Osteoblast (primary cell): ENCODE results near the gene NEU2. TPM values are rescaled to one million over a fixed set of nuclear protein-coding genes. Genes with fewer than 3 reads are reported as not detected.
"Not testable (repeated sequence)": the region's sequence is repeated elsewhere in the genome, so short reads cannot be mapped to it uniquely, and the experiment has no call there.

Experiments
- DNase-seq: peaks from one replicate; pipeline ENCODE4 v3.0.0; 2011; ENCODE audit warnings: low spot score, mixed read lengths; ENCODE audit not compliant: insufficient read length; ENCODE audit errors: missing footprints
- H2AFZ ChIP-seq: 2 replicates; pipeline ENCODE4 v1.6.0; 2011; ENCODE audit warnings: mild to moderate bottlenecking, low read length
- H3K27ac ChIP-seq: 2 replicates; pipeline ENCODE4 v1.5.1; 2011; ENCODE audit warnings: mild to moderate bottlenecking, low read depth, low read length, moderate library complexity
- H3K27me3 ChIP-seq: 2 replicates; pipeline ENCODE4 v1.6.0; 2012; ENCODE audit warnings: mild to moderate bottlenecking, control low read depth, inconsistent platforms, low read length, moderate library complexity; ENCODE audit not compliant: insufficient read depth
- H3K36me3 ChIP-seq: 2 replicates; pipeline ENCODE4 v1.5.1; 2011; ENCODE audit warnings: mild to moderate bottlenecking, low read length, control low read depth, moderate library complexity; ENCODE audit not compliant: insufficient read depth
- H3K4me1 ChIP-seq: 2 replicates; pipeline ENCODE4 v1.5.1; 2011; ENCODE audit warnings: mild to moderate bottlenecking, low read length, control low read depth, moderate library complexity; ENCODE audit not compliant: insufficient read depth
- H3K4me2 ChIP-seq: 2 replicates; pipeline ENCODE4 v1.6.0; 2011; ENCODE audit warnings: mild to moderate bottlenecking, low read length; ENCODE audit not compliant: insufficient read depth
- H3K4me3 ChIP-seq: fragments of 200-600 bp; sonication (generic); 3 replicates; pipeline ENCODE4 v1.5.1; 2012; ENCODE audit warnings: mild to moderate bottlenecking, low read length, inconsistent platforms; ENCODE audit not compliant: insufficient read depth
- H3K79me2 ChIP-seq: 2 replicates; pipeline ENCODE4 v1.6.0; 2012; ENCODE audit warnings: mild to moderate bottlenecking, low read length, control low read depth, inconsistent platforms; ENCODE audit not compliant: insufficient read depth
- H3K9me3 ChIP-seq: 2 replicates; pipeline ENCODE4 v1.5.1; 2011; ENCODE audit warnings: low read depth, low read length, control low read depth
- H4K20me1 ChIP-seq: 2 replicates; pipeline ENCODE4 v1.6.0; 2012; ENCODE audit warnings: mild to moderate bottlenecking, low read length, control low read depth; ENCODE audit not compliant: insufficient read depth
- CTCF ChIP-seq: IDR thresholded peaks from 2 replicates; pipeline ENCODE4 v1.5.1; 2011; ENCODE audit warnings: mild to moderate bottlenecking, low read depth, low read length, moderate library complexity; ENCODE audit errors: extremely low read depth
- total RNA-seq: library from RNA; depleted of rRNA; stranded (reverse); fragments of >200 nt; gene quantifications from 2 replicates; pipeline ENCODE4 v1.2.3, GENCODE V29; 2012

Gene NEU2
- total RNA-seq, 1 donor = not detected

- Histone ChIP-seq H3K79me2 (no peaks in the 10 kb centered on the region), H3K36me3 (no peaks in the 10 kb centered on the region), H3K27me3 (peaks cover under 1% of the 10 kb centered on the region), H3K4me1 (peaks cover 3% of the 10 kb centered on the region), H2AFZ (no peak overlapping the region), H3K4me3 (no peak overlapping the region), H3K9me3 (no peaks in the 10 kb centered on the region), H3K4me2 (no peak overlapping the region), H4K20me1 (no peaks in the 10 kb centered on the region), H3K27ac (no peak overlapping the region)
- no peak for TF ChIP-seq CTCF
- DNase-seq = peak; percentile 80
These were observed 16.8 kb downstream of the NEU2 start for GRCh38 chr2:233049194-233049761.

DNA sequence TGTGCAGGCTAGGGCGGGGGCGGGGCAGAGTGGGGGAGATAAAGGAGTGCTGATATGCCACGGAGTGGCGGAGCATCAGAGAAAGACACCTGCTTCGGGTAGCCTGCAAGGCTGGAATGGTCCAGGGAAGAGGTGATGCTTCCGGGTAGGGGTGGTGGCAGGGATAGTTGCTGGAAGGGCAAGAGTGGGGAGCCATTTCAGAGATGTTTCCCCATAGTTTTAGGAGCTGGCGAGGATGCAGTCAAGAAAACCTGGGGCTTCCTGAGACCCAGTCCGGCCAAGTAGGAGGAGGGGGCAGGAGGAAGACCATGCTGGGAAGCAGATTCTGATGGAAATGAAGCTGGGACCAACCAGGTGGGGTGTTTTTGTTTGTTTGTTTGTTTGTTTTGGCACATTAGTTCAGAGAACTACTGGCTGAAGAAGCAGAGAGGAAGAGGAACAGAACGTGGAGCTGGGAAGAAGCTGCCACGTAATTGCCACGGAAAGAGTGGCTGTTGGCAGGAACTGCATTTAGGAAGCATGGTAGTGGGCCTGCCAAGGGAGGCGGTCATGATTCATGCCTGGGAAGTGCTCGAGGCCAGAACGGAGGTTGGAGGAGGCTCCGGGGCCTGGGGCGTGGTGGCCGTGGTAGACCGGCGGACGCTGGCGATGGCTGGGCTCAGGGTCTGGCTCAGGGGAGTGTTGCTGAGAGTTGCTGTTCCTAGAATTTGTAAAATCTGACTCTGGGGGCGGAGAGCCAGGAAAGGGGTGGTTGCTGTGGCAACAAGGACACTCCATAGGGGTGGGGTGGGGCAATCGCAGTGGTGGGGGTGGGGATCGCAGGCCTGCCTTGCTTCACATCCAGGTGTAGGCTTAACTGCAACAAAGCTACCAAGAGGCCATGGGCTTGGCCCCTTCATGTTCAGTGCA is 19.0 kb downstream of the NEU2 start:
- Histone ChIP-seq H3K4me2 (peak overlapping the region; percentile 24), H3K36me3 (no peaks in the 10 kb centered on the region), H3K79me2 (no peaks in the 10 kb centered on the region), H3K27me3 (peaks cover 3% of the 10 kb centered on the region), H3K4me1 (peaks cover 7% of the 10 kb centered on the region), H3K27ac (no peak overlapping the region), H2AFZ (peak overlapping the region; percentile 4), H4K20me1 (no peaks in the 10 kb centered on the region), H3K4me3 (no peak overlapping the region), H3K9me3 (no peaks in the 10 kb centered on the region)
- TF ChIP-seq CTCF = no peak
- peak; percentile 81 for DNase-seq

GRCh38 chr2:233052517-233052916 is 20.0 kb downstream of the NEU2 start:
- H3K36me3 ChIP-seq, H3K9me3 ChIP-seq, H4K20me1 ChIP-seq: not testable (repeated sequence)

GRCh38 chr2:233053928-233054784 is 21.7 kb downstream of the NEU2 start:
- peak; percentile 90 for TF ChIP-seq CTCF

More at GRCh38 chr2:233052517-233052916, 20.0 kb downstream of the NEU2 start:
- H3K4me1 ChIP-seq, H3K27ac ChIP-seq, DNase-seq, H3K4me3 ChIP-seq, H3K4me2 ChIP-seq, H2AFZ ChIP-seq, H3K79me2 ChIP-seq, H3K27me3 ChIP-seq: not testable (repeated sequence)

More at GRCh38 chr2:233053928-233054784, 21.7 kb downstream of the NEU2 start:
- no peaks in the 10 kb centered on the region for H3K79me2 ChIP-seq
- H3K27ac ChIP-seq = no peak overlapping the region
- DNase-seq = peak; percentile 93
- no peak overlapping the region for H3K4me3 ChIP-seq
- H2AFZ ChIP-seq = peak overlapping the region; percentile 49
- H3K36me3 ChIP-seq = no peaks in the 10 kb centered on the region
- no peaks in the 10 kb centered on the region for H4K20me1 ChIP-seq
- peak overlapping the region; percentile 24 for H3K4me2 ChIP-seq
- no peaks in the 10 kb centered on the region for H3K9me3 ChIP-seq
- H3K27me3 ChIP-seq = peaks cover 3% of the 10 kb centered on the region
- peaks cover 7% of the 10 kb centered on the region for H3K4me1 ChIP-seq
